Stimulated activated CD4-positive, alpha-beta T cell treated with anti-CD3 and anti-CD28 coated beads, Interleukin-4, amount 100 ng/mL, for 24 hours (primary cell): ENCODE data around the gene SIRT1.
A peak's percentile ranks its signal among the peaks of the same experiment; 100 is the strongest.
"Not testable (repeated sequence)": the region's sequence is repeated elsewhere in the genome, so short reads cannot be mapped to it uniquely, and the experiment has no call there.

Experiments
- DNase-seq: peaks from one replicate; pipeline ENCODE4 v3.0.0-alpha.2; 2020

The SIRT1 gene

GRCh38 chr10:67884313-67884841, at the start of gene SIRT1:
TSS of gene SIRT1 (plus strand) at chr10:67884656. CDS start at chr10:67884722, 66 bp downstream.
- peak; percentile 88 for DNase-seq

- DNase-seq: not testable (repeated sequence)
Observed at GRCh38 chr10:67835541-67836394, 48.7 kb upstream of the SIRT1 start.

GRCh38 chr10:67836488-67836887, 48.0 kb upstream of the SIRT1 start:
- no peak for DNase-seq

GRCh38 chr10:67836972-67837371, 47.5 kb upstream of the SIRT1 start:
- DNase-seq: no peak

GRCh38 chr10:67837541-67838314, 46.7 kb upstream of the SIRT1 start, which contains the start of gene DNAJC12:
TSS of gene DNAJC12 (minus strand) at chr10:67838188. CDS start at chr10:67838011, 177 bp downstream.
- DNase-seq: no peak

- not testable (repeated sequence) for DNase-seq
Observed at GRCh38 chr10:67839511-67839910, 44.9 kb upstream of the SIRT1 start.

GRCh38 chr10:67839951-67840350, 44.5 kb upstream of the SIRT1 start:
- no peak for DNase-seq

- DNase-seq: no peak
Observed at GRCh38 chr10:67841737-67842136, 42.7 kb upstream of the SIRT1 start.

- no peak for DNase-seq
Observed at GRCh38 chr10:67843284-67843683, 41.2 kb upstream of the SIRT1 start.

GRCh38 chr10:67849331-67850011, 35.0 kb upstream of the SIRT1 start:
- DNase-seq: peak; percentile 95

- DNase-seq: no peak
Observed at GRCh38 chr10:67851186-67851585, 33.3 kb upstream of the SIRT1 start.

- no peak for DNase-seq
Observed at GRCh38 chr10:67852761-67853160, 31.7 kb upstream of the SIRT1 start.

GRCh38 chr10:67853512-67853911, 30.9 kb upstream of the SIRT1 start:
- no peak for DNase-seq

- no peak for DNase-seq
Observed at GRCh38 chr10:67858971-67859370, 25.5 kb upstream of the SIRT1 start.

- no peak for DNase-seq
Observed at GRCh38 chr10:67861750-67862432, 22.6 kb upstream of the SIRT1 start.

- DNase-seq: no peak
Observed at GRCh38 chr10:67863094-67863493, 21.4 kb upstream of the SIRT1 start.

- no peak for DNase-seq
Observed at GRCh38 chr10:67864607-67865371, 19.7 kb upstream of the SIRT1 start.

- no peak for DNase-seq
Observed at GRCh38 chr10:67868132-67868531, 16.3 kb upstream of the SIRT1 start.

GRCh38 chr10:67869996-67870395, 14.5 kb upstream of the SIRT1 start:
- no peak for DNase-seq

GRCh38 chr10:67875340-67876238, 8.9 kb upstream of the SIRT1 start:
- no peak for DNase-seq
